SJCRH30 (cell line): ENCODE results near the gene PRSS48. TPM values are rescaled to one million over a fixed set of nuclear protein-coding genes. Genes with fewer than 3 reads are reported as not detected.
"Not testable (repeated sequence)": the region's sequence is repeated elsewhere in the genome, so short reads cannot be mapped to it uniquely, and the experiment has no call there.

Experiments
- DNase-seq, 2 experiments: peaks; one replicate each; pipeline ENCODE4 v3.0.0-alpha.2; 2015 to 2020
- H3K27ac ChIP-seq: fragments of 250-450 bp; sonication (Bioruptor Pico); 2 replicates; pipeline ENCODE4 v1.5.1; 2020; ENCODE audit warnings: mild to moderate bottlenecking, moderate library complexity
- H3K27me3 ChIP-seq: fragments of 250-450 bp; sonication (Bioruptor Pico); 2 replicates; pipeline ENCODE4 v1.5.1; 2020; ENCODE audit warnings: mild to moderate bottlenecking, moderate library complexity
- H3K36me3 ChIP-seq: fragments of 250-450 bp; sonication (Bioruptor Pico); 2 replicates; pipeline ENCODE4 v1.5.1; 2020; ENCODE audit warnings: mild to moderate bottlenecking, moderate library complexity
- H3K4me1 ChIP-seq: fragments of 250-450 bp; sonication (Bioruptor Pico); 2 replicates; pipeline ENCODE4 v1.5.1; 2020; ENCODE audit warnings: mild to moderate bottlenecking, moderate library complexity
- H3K4me3 ChIP-seq: fragments of 250-450 bp; sonication (Bioruptor Pico); 2 replicates; pipeline ENCODE4 v1.5.1; 2020; ENCODE audit warnings: mild to moderate bottlenecking, moderate library complexity
- H3K9me3 ChIP-seq: fragments of 250-450 bp; sonication (Bioruptor Pico); replicated peaks from 2 replicates; pipeline ENCODE4 v1.5.1; 2020; ENCODE audit warnings: mild to moderate bottlenecking, moderate library complexity
- total RNA-seq: library from RNA; depleted of rRNA; stranded (reverse); fragments of >200 nt; shearing (Covaris generic); gene quantifications from 2 replicates; pipeline ENCODE4 v1.2.3, GENCODE V29; 2014

PRSS48 gene
- total RNA-seq, 1 experiment from 2014 or later: not detected

DNA sequence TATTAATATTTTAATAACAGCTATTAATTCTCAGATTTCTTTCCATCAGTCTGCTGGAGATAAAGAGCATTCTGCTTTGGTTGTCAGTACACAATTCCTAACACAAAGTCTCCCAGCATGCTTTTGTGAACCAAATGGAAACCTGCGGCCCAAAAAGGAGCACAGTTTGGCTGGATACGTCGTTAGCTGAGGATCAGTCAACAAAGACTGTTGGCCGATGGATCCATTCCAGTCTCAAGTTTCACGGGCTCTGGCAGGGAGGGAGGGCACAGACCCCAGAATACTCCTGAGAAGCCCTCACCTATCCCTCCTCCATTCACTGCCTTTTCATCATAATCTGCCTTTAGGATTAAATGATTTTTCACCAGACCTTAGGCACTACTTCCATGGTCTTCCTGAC is 26.3 kb upstream of the PRSS48 start:
- Histone ChIP-seq H3K4me3 (no peak overlapping the region), H3K27me3 (no peaks in the 10 kb centered on the region), H3K27ac (no peak overlapping the region), H3K36me3 (no peaks in the 10 kb centered on the region), H3K4me1 (no peaks in the 10 kb centered on the region), H3K9me3 (no peaks in the 10 kb centered on the region)
- DNase-seq: no peak

GRCh38 chr4:151251603-151252304 is 25.2 kb upstream of the PRSS48 start:
- H3K27ac ChIP-seq: no peak overlapping the region
- no peaks in the 10 kb centered on the region for H3K36me3 ChIP-seq
- no peak for DNase-seq
- H3K9me3 ChIP-seq: no peaks in the 10 kb centered on the region
- H3K27me3 ChIP-seq: no peaks in the 10 kb centered on the region
- no peaks in the 10 kb centered on the region for H3K4me1 ChIP-seq
- H3K4me3 ChIP-seq: no peak overlapping the region

DNA sequence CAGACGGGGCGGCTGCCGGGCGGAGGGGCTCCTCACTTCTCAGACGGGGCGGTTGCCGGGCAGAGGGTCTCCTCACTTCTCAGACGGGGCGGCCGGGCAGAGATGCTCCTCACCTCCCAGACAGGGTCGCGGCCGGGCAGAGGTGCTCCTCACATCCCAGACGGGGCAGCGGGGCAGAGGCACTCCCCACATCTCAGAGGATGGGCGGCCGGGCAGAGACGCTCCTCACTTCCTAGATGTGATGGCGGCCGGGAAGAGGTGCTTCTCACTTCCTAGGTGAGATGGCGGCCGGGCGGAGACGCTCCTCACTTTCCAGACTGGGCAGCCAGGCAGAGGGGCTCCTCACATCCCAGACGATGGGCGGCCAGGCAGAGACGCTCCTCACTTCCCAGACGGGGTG is 21.7 kb upstream of the PRSS48 start:
- H3K4me3 ChIP-seq, H3K4me1 ChIP-seq, H3K27me3 ChIP-seq, H3K9me3 ChIP-seq, H3K36me3 ChIP-seq, DNase-seq, H3K27ac ChIP-seq: not testable (repeated sequence)

DNA sequence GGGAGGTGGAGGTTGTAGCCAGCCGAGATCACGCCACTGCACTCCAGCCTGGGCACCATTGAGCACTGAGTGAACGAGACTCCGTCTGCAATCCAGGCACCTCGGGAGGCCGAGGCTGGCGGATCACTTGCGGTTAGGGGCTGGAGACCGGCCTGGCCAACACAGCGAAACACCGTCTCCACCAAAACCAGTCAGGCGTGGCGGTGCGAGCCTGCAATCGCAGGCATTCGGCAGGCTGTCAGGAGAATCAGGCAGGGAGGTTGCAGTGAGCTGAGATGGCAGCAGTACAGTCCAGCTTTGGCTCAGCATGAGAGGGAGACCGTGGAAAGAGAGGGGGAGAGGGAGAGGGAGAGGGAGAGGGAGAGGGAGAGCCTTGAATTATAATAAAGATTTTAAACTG is 21.3 kb upstream of the PRSS48 start:
- H3K4me3 ChIP-seq, DNase-seq, H3K36me3 ChIP-seq, H3K4me1 ChIP-seq, H3K27ac ChIP-seq, H3K9me3 ChIP-seq, H3K27me3 ChIP-seq: not testable (repeated sequence)

GRCh38 chr4:151256134-151256533 is 20.8 kb upstream of the PRSS48 start:
- no peak for DNase-seq
- Histone ChIP-seq H3K27me3 (no peaks in the 10 kb centered on the region), H3K4me1 (no peaks in the 10 kb centered on the region), H3K27ac (no peak overlapping the region), H3K4me3 (no peak overlapping the region), H3K9me3 (no peaks in the 10 kb centered on the region), H3K36me3 (no peaks in the 10 kb centered on the region)

DNA sequence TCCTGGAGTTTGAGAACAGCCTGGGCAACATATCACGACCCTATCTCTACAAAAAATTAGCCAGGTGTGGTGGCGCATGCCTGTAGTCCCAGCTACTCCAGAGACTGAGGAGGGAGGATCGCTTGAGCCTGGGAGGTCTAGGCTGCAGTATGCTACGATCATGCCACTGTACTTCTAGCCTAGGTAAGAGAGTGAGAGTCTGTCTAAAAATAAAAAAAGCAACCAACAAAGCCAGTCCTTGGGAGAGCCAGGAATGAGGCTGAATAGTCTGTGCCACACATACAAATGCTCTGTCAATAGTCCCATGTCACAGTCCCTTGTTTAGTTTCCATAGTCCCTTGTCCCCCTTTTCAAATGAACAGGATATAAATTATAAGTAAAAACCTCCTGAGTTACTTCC is 19.3 kb upstream of the PRSS48 start:
- H3K9me3 ChIP-seq: no peaks in the 10 kb centered on the region
- no peak overlapping the region for H3K27ac ChIP-seq
- H3K27me3 ChIP-seq: no peaks in the 10 kb centered on the region
- no peak overlapping the region for H3K4me3 ChIP-seq
- H3K4me1 ChIP-seq: no peaks in the 10 kb centered on the region
- H3K36me3 ChIP-seq: no peaks in the 10 kb centered on the region
- no peak for DNase-seq

GRCh38 chr4:151259752-151260151 is 17.2 kb upstream of the PRSS48 start:
- DNase-seq: no peak
- Histone ChIP-seq H3K36me3 (no peaks in the 10 kb centered on the region), H3K4me1 (peaks cover 3% of the 10 kb centered on the region; the same call in 1 of the 2 replicates), H3K4me3 (no peak overlapping the region), H3K27ac (no peak overlapping the region), H3K27me3 (no peaks in the 10 kb centered on the region), H3K9me3 (no peaks in the 10 kb centered on the region)

GRCh38 chr4:151260526-151260925 is 16.4 kb upstream of the PRSS48 start:
- Histone ChIP-seq H3K4me1 (peaks cover 3% of the 10 kb centered on the region; the same call in 1 of the 2 replicates), H3K27ac (no peak overlapping the region), H3K27me3 (no peaks in the 10 kb centered on the region), H3K36me3 (no peaks in the 10 kb centered on the region), H3K4me3 (no peak overlapping the region), H3K9me3 (no peaks in the 10 kb centered on the region)
- DNase-seq: no peak

GRCh38 chr4:151263455-151263854 is 13.5 kb upstream of the PRSS48 start:
- H3K27ac ChIP-seq: peak overlapping the region; percentile 21; the same call in 1 of the 2 replicates
- peaks cover 3% of the 10 kb centered on the region; the same call in 1 of the 2 replicates for H3K4me1 ChIP-seq
- no peaks in the 10 kb centered on the region for H3K36me3 ChIP-seq
- peak; percentile 41 to 60 for DNase-seq
- no peaks in the 10 kb centered on the region for H3K27me3 ChIP-seq
- no peak overlapping the region for H3K4me3 ChIP-seq
- no peaks in the 10 kb centered on the region for H3K9me3 ChIP-seq

- no peaks in the 10 kb centered on the region for H3K9me3 ChIP-seq
- no peaks in the 10 kb centered on the region for H3K27me3 ChIP-seq
- no peak overlapping the region for H3K4me3 ChIP-seq
- H3K27ac ChIP-seq: no peak overlapping the region
- peaks cover 3% of the 10 kb centered on the region; the same call in 1 of the 2 replicates for H3K4me1 ChIP-seq
- no peaks in the 10 kb centered on the region for H3K36me3 ChIP-seq
- DNase-seq: no peak
These were observed 10.5 kb upstream of the PRSS48 start for GRCh38 chr4:151266497-151266896.

DNA sequence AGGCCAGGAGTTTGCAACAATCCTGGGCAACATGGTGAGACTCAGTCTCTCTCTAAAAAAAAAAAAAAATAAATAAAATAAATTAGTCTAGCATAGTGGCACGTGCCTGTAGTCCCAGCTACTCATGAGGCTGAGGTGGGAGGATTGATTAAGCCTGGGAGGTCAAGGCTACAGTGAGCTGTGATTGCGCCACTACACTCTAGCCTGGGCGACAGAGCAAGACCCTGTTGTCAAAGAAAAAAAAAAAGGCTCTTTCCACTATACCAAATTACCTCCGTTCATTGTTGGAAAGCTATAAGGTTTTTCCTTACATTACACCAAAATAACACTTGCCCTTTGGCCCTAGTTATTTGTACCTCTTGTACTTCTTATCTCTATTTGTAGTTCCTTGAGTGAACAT is 9.9 kb upstream of the PRSS48 start:
- H3K27me3 ChIP-seq: no peaks in the 10 kb centered on the region
- no peak overlapping the region for H3K27ac ChIP-seq
- DNase-seq: no peak
- H3K36me3 ChIP-seq: no peaks in the 10 kb centered on the region
- no peak overlapping the region for H3K4me3 ChIP-seq
- H3K4me1 ChIP-seq: peaks cover 3% of the 10 kb centered on the region; the same call in 1 of the 2 replicates
- H3K9me3 ChIP-seq: no peaks in the 10 kb centered on the region

GRCh38 chr4:151267822-151268535 is 9.0 kb upstream of the PRSS48 start:
- no peak overlapping the region for H3K4me3 ChIP-seq
- DNase-seq: no peak
- no peaks in the 10 kb centered on the region for H3K9me3 ChIP-seq
- no peaks in the 10 kb centered on the region for H3K27me3 ChIP-seq
- H3K36me3 ChIP-seq: no peaks in the 10 kb centered on the region
- no peak overlapping the region for H3K27ac ChIP-seq
- peaks cover 2% of the 10 kb centered on the region; the same call in 1 of the 2 replicates for H3K4me1 ChIP-seq

GRCh38 chr4:151268905-151269304 is 8.1 kb upstream of the PRSS48 start:
- not testable (repeated sequence) for H3K27me3 ChIP-seq, H3K27ac ChIP-seq, H3K9me3 ChIP-seq, H3K36me3 ChIP-seq, H3K4me1 ChIP-seq, DNase-seq, H3K4me3 ChIP-seq

GRCh38 chr4:151284534-151285245 is 7.7 kb downstream of the PRSS48 start:
- Histone ChIP-seq H3K36me3 (no peaks in the 10 kb centered on the region), H3K9me3 (no peaks in the 10 kb centered on the region), H3K27me3 (no peaks in the 10 kb centered on the region), H3K27ac (no peak overlapping the region), H3K4me1 (no peaks in the 10 kb centered on the region), H3K4me3 (no peak overlapping the region)
- DNase-seq: no peak

DNA sequence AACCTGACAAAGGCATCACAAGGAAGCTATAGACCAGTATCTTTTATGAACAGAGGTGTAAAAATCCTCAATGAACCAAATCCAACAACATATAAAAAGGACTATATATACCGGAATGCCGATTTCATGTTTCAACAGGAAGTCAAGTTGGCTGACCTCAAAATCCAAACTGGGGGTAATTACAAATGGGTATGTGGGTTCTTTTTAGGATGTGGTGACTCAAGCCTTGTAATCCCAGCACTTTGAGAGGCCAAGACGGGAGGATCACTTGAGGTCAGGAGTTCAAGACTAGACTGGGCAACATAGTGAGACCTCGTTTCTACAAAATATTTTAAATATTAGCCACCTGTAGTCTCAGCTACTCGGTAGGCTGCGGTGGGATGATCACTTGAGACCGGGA is 10.4 kb downstream of the PRSS48 start:
- no peak for DNase-seq
- no peaks in the 10 kb centered on the region for H3K4me1 ChIP-seq
- no peak overlapping the region for H3K27ac ChIP-seq
- no peaks in the 10 kb centered on the region for H3K27me3 ChIP-seq
- H3K9me3 ChIP-seq: no peaks in the 10 kb centered on the region
- no peak overlapping the region for H3K4me3 ChIP-seq
- H3K36me3 ChIP-seq: no peaks in the 10 kb centered on the region
